Erythroblast (primary cell): Measurements from ENCODE around the gene WNT7A.

ENCODE experiments used
- GATA1 ChIP-seq: IDR thresholded peaks from 2 replicates; pipeline ENCODE4 v1.6.1; 2011; ENCODE audit warnings: low read depth, mild to moderate bottlenecking, control low read depth, low read length, moderate library complexity
- POLR2A ChIP-seq: IDR thresholded peaks from 2 replicates; pipeline ENCODE4 v1.6.1; 2011; ENCODE audit warnings: mild to moderate bottlenecking, low read length

DNA sequence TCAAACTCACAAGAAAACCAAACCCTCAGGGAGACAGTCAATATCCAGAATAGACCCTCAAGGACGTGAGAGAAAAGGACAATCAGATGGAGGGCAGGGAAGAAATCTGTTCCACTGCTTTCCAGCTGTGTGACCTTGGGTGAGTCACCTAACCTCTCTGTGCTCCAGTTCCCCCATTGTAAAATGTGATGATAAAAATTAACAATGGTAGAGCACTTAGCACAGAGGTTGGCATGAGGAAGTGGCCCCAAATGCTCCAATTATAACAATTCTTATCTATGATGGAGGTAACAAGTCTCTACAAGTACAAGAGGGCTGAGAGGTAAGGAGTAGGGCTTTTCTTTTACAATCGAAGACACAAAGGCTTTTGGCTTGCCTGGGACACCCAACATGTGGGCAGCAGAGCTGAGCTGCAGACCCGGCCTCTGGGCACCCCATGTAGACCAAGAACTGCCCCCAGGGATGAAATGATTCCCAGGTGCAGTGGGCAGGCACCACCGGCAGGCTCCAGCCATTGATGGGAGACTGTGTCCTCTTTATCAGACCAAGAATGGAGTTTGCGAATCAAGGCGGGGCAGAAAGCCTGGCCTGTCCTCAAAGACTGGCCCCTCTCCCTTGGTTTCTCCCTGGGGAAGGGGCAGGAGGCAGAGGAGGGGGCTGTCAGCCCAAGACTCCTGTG is 22.0 kb downstream of the WNT7A start:
- no peak for TF ChIP-seq POLR2A
- no peak for TF ChIP-seq GATA1
